Muscle of arm (tissue), 12 donors: Measurements from ENCODE around the gene ZEB2. TPM values are rescaled to one million over a fixed set of nuclear protein-coding genes. Genes with fewer than 3 reads are reported as not detected.
A peak's percentile ranks its signal among the peaks of the same experiment; 100 is the strongest.

Source experiments
- DNase-seq: peaks from one replicate; pipeline ENCODE4 v3.0.0-alpha.2; 2013
- polyA plus RNA-seq, 12 donors: library from polyadenylated mRNA; unstranded; fragments of 120-200 nt; gene quantifications; one replicate each; pipeline ENCODE4 v1.2.1, GENCODE V29; 2013; ENCODE audit not compliant: insufficient read length in 12 of 12

ZEB2 gene
- polyA plus RNA-seq, 12 donors, result 106 to 190 (median 127) TPM; not detected in 1

GRCh38 chr2:144515099-144515695 lies 4.7 kb downstream of the ZEB2 start:
- DNase-seq, result peak; percentile 31

GRCh38 chr2:144514616-144515091 lies 5.3 kb downstream of the ZEB2 start:
- peak; percentile 41 for DNase-seq

DNA sequence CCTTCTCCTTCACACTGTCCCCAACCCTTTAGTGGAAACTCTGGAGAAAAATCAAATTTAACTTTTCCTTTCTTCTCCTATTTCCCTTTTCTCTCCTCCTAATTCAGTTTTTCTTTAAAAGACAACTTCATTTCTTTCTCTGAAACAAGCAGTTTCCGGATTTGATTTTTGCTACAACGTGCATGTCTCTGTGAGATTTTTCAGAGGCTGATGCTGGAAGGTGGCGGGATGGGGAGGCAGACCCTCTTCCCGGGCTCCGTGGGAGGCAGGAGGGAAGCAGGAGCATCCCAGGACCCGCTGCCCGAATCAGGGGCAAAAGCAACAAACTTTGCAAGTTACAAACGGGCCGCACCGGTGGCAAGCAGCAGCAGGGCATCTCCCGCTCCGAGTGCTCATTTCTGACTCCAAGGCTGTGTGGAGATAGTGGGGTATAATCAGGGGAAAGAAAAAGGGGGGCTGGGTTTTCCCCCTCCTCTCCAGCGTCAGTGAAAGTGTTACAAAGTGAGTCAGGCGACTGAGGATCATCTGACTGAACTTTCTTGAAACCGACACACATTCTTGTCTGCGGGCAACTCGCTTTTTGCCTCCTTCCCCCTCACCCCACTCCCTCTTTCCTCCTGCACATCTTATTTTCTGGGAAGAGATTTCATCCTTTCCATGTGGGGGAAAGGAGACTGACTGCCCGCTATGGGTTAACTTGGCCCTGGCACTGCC lies 6.4 kb downstream of the ZEB2 start:
- no peak for DNase-seq

- no peak for DNase-seq
These were observed 7.0 kb downstream of the ZEB2 start for GRCh38 chr2:144512891-144513351.

GRCh38 chr2:144512470-144512869 lies 7.4 kb downstream of the ZEB2 start:
- no peak for DNase-seq

GRCh38 chr2:144511937-144512336 lies 8.0 kb downstream of the ZEB2 start:
- DNase-seq, result no peak

DNA sequence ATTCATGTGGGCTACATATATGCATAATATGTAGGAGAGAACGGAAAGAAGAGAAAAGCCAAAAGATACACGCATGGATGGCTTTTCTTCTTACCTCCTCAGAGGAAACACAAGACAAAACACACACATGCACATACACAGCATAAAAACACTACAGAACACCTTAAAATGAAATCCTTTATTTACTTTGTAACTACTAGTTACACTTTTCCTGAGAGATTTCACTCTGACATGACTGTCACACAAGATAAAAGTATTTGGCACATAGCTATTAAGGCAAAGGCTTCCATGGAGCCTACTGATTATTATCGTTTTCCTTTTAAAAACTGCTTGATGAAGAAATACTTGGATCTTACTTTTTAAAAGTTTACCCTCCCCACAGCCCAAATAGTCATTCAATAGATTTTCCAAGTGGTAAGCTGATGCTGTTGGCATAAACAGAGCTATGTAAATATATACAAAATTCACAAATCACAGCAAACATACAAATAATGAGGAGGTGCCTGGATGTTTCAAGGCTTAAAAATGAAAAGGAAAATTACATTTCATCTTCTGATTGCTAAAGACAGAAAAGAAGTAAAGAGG lies 8.6 kb downstream of the ZEB2 start:
- DNase-seq, result no peak

DNA sequence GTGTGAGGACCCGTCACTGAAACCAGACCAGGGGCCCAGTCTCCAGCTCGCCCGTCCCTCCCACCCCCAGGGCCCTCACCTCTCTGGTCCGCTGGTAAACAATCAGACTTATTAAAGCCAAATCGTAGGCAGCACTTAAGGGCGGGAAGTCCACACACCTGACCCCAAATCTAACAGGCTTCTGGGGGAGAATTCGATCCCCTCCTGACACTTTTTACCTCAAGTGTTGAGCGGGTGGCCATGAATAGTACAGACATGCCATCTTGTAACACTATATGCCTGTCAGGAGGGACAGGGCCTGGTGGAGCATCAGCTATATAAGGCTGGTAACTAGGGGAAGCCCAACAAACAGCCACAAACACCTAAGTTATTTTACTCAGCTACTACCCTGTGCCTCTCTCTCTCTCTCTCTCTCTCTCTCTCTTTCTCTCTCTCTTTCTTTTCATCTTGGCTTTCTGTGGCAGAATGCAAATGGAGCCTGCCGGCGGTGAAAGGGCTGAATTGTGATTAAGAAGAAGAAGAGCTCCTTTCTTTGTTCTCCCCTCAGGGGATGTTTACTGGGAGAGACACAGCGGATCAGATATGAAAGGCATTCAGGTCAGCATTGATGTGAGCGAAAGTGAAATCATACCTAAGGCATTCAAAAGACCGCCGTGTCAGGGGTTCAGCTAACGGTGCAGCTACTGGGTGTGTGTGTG lies 9.5 kb downstream of the ZEB2 start:
- DNase-seq, result peak; percentile 53

DNA sequence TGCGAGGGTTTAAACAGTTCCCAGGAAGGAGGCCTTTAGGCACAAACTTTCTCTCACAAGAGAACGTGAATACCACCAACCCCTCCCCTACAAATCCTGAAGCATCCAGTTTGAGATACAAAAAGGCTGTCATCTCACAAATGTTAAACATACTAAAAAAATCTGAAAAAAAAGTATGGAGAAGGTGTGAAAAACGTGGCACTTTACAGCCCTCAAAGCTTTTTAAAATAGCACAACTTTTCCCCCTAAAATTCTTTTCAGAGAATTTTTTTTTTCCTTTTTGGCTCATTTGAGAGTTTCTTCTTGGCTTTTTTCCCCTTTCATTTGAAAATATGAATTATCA lies 10.1 kb downstream of the ZEB2 start:
- DNase-seq, result no peak

DNA sequence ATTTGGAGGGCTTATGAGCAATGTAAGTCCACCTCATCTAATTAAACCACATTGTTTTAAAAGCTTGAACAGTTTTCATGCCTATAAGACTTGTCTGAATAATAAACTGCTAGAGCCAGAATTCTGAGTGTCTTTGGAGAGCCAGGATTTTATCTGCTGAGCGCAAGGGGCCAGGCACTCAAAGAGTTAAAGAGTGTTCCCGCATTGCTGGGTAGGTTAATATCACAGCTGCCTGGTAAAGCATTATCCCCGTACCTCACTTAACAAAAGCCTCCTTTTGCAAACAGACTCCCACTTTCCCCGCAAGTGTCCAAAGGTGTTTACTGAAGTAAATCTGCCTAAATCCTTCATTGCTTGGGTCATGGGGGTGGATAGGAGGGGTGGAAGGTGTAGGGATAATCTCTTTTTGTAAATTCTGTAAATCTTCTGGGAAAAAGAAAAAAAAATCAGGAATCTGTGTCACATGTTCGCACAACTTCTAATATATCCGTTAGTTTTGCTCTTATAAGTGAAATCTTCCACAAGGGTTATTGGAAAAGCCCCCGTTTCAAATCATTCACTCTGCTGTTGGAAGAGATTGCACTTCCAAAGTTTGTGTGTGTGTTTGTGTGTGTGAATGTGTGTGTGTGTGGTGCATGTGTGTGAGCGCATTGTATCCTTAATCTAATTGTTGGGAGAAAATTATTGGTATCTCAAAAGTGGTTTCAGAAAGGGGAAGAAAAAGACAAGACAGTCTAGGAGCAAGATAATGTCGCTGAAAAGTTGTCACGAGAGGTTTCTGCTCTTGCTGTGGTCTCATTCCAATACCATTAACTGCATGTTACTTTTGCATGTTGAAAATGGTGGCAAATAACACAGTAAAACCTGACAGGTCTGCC lies 10.7 kb downstream of the ZEB2 start:
- DNase-seq, result no peak

GRCh38 chr2:144508172-144508851 lies 11.6 kb downstream of the ZEB2 start:
- DNase-seq, result no peak

- DNase-seq, result no peak
These were observed 12.3 kb downstream of the ZEB2 start for GRCh38 chr2:144507441-144508171.

DNA sequence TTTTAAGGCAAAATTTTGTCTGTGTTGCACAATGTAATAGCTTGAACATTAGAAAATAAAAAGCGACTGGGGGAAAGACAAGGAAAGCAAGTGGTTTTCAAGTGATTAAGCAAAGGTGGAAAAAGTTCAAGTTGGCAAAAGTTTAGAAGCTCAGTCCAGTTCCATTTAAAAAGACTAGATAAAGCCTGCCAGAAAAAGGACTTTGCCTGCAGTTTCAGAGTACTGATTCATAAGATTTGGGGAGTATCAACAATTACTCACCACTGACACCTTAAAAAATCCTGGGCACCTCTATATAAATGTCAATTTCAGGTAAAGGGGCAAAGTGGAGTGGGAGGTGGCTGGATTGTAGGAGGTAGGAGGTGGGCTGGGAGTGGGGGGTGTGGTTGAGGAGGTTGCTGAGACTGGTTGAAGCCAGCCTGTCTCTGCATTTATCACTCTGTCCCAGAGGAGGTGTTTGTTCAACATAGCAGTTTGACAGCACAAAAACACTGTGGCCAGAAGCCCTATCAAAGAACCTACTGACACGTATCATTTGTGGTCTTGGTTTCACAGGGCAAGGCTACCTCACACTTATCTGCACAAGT lies 14.6 kb downstream of the ZEB2 start:
- DNase-seq, result no peak

GRCh38 chr2:144504218-144504641 lies 15.7 kb downstream of the ZEB2 start:
- no peak for DNase-seq

DNA sequence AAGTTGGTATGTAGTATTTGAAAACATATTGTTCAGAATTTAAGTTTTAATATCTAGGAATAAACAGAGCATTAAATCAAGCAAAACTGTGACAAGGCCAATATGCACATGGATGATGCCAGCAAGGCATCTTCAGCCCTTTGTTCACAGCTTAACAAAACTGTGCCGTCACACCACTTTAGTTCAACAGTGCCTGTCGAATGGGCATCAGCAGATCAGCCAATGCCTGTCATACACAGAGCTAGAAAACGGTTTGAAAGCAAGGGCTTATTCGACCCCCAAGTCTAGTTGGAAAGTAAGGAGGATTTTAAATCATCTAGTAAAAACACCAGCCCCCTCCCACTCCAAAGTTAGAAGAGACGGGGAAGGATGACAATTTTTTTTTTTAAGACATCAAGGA lies 16.7 kb downstream of the ZEB2 start:
- no peak for DNase-seq

GRCh38 chr2:144502369-144502768 lies 17.6 kb downstream of the ZEB2 start:
- DNase-seq, result no peak

DNA sequence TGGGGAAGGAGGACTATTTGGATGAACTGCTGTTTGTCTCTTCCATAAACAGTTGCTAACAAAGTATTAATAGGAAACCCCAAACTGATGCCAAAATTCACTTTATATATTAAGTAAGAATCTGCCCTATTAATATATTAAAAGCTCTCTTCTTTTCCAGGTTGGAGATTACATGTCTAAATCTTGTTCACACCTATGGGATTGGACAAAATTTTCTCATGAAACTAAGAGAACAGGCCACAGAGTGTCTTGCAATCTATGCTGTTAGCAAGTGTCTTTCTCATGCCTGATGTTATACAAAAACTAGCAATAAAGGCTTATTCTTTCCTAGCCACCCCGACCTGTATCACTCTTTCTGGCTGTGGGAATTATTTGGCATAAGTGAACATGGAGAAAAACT lies 18.3 kb downstream of the ZEB2 start:
- DNase-seq, result no peak

DNA sequence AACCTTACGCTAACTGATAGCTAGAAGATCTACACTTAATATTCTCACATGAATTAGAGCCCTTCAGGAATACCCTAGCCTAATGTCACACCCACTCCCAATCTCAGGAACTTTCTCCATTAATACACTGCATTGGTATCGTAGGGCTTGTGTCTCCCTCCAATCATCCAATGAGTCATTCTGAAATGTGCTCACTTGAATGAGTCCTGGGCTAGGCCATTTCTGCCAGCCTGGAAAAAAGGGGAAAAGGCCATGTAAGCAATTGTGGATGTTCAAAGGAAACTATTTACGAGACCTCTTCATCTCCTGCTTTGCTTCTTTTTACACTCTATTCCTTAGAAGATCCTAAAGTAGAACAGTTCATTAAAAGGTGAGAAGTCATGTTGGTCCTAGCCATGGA lies 18.8 kb downstream of the ZEB2 start:
- DNase-seq, result no peak

GRCh38 chr2:144500563-144500962 lies 19.4 kb downstream of the ZEB2 start:
- no peak for DNase-seq

DNA sequence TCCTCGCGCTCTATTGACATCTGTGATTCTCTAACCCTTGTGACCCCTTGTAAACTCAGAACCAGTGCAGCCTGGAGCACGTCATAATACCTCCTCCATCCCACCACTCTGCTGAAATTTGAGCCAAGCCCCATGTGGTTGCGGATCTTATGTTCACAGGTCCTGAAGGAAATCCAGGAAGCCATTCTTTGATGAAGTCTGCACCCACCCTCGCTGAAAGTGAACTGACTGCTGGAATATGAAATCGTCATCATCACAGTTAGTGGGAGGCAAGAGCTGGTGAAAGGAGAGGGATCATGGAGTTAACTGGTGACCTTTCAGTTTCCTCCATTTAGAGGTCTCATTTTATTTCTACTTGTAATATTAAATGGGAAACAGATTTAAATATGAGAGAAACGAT lies 21.6 kb downstream of the ZEB2 start:
- no peak for DNase-seq
